GM19099 (cell line): ENCODE data around the gene RNF157.
A peak's percentile ranks its signal among the peaks of the same experiment; 100 is the strongest.

ENCODE experiments used
- POLR2A ChIP-seq: IDR thresholded peaks from 3 replicates; pipeline ENCODE4 v1.6.1; 2011; ENCODE audit warnings: low read depth; ENCODE audit not compliant: insufficient read length; ENCODE audit errors: extremely low read depth

RNF157 gene

DNA sequence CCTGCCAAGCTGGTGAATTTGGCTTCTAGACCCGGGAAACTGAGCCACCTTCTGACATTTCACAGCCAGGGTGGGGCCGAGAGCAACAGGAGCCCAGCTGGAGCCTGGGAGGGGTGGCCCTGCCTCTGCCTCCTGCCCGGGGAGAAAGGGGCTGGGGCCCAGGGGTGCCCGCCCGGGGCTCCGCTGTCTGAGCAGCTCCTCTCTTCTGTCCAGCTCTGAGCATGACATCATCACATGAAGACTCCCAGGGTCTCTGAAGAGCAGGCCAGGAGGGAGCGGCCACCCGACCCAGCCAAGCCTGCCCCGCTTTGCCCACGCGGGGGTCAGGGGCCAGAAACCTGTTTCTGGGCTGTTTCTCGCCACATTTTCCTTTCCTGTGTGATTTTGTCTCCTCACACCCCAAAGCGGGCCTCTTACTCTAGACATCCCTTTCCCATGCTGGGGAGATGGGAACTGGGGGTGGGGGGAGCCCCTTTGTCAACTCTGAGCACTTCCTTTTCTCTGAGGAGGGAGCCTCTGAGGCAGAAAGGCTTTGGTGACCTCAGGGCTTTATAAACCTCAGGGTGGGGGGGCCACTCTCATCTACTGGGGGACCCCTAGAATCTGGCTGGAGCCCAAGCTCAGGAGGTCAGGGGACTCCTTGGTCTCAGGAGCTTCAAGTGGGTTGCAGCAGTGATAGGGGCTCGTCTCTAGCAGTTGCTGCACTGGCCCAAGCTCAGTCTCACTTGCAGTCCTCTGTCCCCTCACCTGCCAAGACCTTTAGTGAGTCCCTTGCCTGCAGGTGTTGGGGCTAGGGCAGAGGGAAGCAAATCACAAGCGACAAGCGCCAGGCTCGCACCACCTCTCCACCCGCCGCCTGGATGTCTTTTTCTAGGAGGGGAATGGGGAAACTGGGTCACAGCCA is 32.5 kb upstream of the RNF157 start:
- peak; percentile 12 for TF ChIP-seq POLR2A

DNA sequence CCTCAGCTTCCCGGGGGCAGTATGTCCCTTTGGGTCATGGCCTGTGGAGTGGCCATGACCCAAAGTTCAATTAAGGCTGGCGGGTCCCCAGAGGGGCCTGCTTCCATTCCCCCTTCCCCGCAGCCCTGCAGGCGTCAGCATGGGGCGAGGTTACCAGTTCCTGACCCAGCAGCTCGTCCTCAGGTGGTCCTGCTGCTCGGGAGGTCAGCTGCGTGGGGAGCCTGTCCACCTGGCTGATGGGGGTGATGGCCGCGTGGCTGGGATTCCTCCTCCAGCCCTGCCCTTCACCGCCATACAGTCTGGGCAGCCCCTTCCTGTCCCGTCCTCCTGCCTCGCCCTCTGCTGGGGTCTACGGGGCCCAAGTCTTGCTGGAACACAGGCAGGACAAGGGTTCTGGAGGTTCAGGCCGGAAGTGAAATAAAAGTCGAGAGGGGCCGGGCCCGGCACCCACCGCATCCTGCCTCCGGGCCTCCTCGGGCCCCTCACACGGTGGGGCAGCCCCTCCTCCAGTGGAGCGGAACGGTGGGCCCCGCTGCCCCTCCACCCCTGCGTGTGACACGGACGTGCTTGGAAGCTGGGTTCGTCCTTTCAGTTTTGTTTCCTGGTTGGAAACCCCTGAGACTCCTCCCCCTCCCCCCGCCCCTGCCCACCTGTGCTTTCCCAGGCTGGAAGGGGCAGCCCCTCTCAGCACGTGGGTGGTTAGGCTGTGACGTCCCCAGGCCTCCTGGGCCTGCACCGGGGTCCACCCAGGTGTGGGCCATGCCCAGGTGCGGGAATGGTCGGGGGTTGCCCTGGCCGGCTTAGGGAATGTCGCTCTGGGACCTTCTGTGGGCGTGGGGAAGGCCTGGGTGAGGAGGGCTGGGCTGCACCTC is 31.6 kb upstream of the RNF157 start:
- peak; percentile 82 for TF ChIP-seq POLR2A

DNA sequence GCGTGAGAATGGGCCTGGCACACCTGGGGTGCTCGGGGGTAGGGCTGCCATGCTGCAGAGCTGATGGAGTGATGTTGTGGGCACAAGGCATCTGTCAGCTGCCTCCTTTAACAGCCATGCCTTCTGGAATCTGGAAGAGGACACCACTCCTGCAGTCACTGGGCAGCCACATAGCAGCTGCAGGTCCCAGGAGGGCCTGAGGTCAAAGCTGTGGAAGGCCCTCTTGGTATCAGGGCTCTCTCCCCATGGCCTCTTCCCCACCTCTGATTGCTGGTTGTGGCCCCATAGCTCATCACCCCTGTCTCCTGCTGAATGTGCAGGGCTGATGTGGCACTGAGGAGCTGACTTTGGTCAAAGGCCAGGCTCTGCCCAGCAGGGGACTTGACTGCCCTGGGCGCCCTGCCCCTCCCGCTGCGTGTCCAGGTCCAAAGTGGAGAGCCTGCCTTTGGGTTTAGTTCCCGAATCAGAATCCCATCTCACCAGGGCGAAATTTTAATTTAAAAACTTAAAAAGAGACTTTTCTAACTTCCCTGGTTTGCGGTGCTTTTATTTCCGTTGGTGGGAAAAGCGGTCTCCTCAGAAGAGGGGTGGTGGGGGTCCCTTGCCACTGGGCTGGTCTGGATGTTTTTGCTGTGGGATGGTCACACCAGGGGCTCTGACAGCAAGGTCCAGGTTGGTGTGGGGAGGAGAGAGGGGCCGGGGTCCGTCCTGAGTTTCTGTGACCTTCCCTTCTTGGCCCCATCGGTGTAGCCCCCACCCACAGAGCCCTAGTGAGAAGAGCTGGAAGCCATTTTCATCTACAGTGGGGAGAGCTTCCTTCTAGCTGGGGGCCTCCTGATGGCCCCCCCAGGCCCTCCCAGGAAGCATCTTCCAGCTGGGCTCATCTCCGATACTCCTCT is 30.7 kb upstream of the RNF157 start:
- peak; percentile 60 for TF ChIP-seq POLR2A

DNA sequence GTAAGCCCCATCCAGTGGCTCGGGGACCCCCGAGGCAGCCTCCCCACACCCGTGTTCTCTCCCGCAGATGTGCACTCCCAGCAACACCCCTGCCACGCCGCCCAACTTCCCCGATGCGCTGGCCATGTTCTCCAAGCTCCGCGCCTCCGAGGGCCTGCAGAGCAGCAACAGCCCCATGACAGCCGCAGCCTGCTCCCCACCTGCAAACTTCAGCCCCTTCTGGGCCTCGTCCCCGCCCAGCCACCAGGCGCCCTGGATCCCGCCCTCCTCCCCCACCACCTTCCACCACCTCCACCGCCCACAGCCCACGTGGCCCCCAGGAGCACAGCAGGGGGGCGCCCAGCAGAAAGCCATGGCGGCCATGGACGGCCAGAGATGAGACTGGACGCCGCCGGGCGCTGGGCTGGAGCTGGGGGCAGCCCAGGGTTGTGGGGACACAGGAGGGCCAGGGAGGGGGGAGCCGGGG is 29.9 kb upstream of the RNF157 start:
- peak; percentile 16 for TF ChIP-seq POLR2A

DNA sequence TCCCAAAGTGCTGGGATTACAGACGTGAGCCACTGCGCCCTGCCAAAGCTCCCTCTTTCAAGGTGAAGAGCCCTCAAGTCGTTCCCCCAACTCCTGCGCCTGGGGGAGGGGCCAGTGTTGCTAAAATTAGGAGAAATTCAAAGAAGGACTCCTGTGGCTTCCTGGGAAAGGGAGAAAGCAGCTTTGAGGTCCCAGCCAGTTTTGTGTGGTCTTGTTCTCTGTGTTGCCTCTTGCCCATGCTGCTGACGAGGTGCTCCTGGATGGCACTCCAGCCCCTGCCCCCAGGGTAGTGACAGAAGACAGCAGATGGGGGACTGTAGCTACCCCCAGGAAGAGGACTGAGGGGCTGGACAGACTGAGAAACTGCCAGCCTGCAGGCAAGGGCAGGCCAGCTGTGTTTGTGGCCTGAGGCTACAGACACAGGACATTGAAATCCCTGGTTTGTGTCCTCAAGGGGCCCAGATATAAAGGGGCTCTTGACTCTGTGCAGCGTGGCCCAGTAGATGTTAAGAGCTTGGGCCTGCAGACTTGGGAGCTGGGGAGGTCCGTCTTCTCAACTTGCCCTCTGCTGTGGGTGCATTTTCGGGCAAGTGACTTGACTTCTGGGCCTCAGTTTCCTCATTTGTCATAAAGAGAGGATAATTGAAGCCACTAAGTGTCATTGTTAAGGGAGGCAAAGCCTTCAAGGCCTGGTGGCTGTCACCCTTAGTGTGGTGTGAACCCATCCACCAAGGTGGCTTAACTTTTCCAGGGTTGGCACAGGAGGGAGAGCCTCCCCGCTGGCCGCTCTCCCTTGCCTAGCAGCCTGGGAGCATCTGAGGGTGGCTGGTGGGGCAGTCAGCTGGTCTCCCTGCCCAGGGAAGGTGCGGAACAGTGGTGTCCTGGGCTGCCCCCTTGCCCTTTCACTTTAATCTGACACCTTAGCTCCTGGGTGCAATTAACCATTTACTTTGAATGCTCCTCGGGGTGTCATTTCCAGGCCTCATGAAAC is 29.0 kb upstream of the RNF157 start:
- TF ChIP-seq POLR2A, result peak; percentile 57

GRCh38 chr17:76268015-76268749 is 27.9 kb upstream of the RNF157 start:
- TF ChIP-seq POLR2A, result peak; percentile 80

GRCh38 chr17:76267051-76267576 is 26.8 kb upstream of the RNF157 start:
- no peak for TF ChIP-seq POLR2A

DNA sequence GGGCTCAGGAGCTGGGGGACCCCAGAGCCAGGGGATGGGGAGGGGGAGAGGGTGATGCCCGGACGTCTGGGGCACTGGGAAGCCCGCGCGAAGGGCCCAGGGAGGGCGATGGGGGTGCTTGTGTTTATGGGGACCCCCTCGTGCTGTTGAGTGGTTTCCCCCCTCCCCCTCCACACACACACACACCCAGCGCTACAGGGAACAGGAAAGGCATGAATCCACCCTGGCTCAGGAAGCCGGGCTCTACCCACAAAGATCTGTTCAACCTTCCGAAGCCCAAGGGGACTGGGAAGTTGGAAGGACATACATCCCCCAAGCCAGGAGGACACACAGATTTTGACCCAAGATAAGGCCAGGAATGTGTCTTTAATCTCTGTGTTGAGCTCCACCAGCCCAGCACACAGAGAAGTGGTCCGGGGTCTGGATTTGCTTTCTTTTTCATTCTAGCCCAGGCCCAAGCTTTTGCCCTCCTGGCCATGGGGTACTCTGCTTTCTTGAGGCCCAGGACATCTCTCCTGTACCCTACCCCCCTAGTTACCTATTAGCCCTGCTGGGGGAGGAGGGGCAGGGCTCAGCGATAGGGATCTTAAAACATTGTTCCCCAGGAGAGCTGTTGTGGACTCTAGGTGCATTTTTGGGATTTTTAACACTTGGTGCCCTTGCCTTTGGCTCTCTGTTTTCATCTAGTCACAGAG is 26.1 kb upstream of the RNF157 start:
- TF ChIP-seq POLR2A, result no peak

DNA sequence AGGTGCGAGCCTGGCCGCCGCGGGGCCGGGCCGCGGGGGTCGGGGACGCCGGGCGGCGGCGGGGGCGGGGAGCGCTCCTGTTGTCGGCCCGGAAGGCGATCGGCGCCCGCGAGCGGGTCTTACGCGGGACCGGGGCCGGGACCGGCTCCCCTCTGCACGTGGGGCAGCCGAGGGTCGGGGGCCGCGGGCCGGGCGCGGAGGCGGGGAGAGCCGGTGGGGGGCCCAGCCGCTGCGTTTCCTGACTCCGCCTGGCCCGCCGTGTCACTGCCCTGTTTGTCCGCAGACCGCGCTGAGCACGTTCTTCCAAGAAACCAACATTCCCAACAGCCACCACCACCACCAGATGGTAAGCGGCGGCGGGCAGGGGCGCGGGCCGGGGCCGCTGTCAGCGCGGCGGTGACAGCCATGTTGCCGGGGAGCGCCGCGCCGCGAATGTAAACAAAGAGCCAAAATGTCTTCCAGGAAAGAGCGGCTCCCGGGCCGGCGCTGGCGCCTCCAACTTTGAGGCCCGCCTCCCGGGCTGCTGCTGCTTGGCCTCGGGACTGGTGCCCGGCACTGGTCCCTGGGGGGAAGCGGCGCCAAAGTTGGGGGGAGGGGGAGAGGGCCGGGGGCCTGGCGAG is 25.4 kb upstream of the RNF157 start:
- TF ChIP-seq POLR2A, result no peak

DNA sequence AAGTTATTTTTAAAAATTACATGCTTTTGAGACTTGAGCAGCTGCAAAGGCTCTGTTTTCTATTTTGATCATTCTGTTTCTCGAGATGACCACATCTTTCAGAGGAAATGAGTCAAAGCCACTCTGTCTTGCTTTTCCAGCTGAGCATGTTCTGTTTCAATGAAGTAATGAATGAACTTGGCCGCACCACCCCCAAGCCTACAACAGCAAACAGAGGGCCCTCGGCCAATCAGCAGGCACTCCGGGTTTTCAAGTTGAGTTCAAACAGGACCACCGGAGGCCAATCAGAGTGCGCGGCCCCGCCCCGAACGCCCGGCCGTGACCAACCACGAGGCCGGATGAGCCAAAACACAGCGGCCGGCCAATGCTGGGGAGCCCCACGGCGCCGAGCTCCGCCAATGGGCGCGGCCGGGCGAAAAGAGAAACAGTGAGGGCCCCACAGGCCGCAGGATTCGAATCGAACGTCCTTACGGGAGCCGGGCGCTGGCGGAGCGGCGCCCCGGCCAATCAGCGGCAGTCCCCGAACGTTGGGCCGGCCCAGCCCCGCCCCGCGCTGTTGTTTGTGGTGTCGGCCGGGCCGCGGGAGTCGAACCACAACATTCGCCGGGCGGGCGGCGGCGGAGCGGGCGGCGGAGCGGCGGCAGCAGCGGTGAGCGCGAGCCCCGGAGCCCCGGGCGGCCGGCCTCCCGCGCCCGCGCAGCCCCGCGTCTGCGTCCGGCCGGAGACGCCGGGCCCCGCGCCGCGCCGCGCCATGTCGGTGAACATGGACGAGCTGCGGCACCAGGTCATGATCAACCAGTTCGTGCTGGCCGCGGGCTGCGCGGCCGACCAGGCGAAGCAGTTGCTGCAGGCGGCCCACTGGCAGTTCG is 24.7 kb upstream of the RNF157 start, which contains the start of gene UBALD2:
TSS of gene UBALD2 (plus strand) at position 594 of the 869 bp plus-strand sequence. CDS start at position 752, 158 bp downstream.
- TF ChIP-seq POLR2A, result peak; percentile 96

- TF ChIP-seq POLR2A, result no peak
Observed at GRCh38 chr17:76264425-76264754, 24.1 kb upstream of the RNF157 start.

GRCh38 chr17:76263896-76264295 is 23.6 kb upstream of the RNF157 start:
- no peak for TF ChIP-seq POLR2A
